Mesenchymal stem cell (in vitro differentiated cells and primary cell): Measurements from ENCODE around the gene CDR2.

Source experiments
- DNase-seq: peaks from one replicate; pipeline ENCODE4 v3.0.0-alpha.2; 2013
- H2AFZ ChIP-seq: one replicate; pipeline ENCODE4 v1.6.1; 2013; ENCODE audit warnings: low read depth, mild to moderate bottlenecking, control low read depth, inconsistent platforms, low read length, moderate library complexity
- H2AK5ac ChIP-seq: 2 replicates; pipeline ENCODE4 v1.6.1; 2013; ENCODE audit warnings: low read length, moderate library complexity, mild to moderate bottlenecking, inconsistent platforms; ENCODE audit not compliant: severe bottlenecking
- H2BK120ac ChIP-seq: one replicate; pipeline ENCODE4 v1.6.1; 2013; ENCODE audit warnings: low read depth, mild to moderate bottlenecking, inconsistent platforms, low read length, moderate library complexity
- H2BK12ac ChIP-seq, 2 experiments: one replicate each; pipeline ENCODE4 v1.6.1; 2013; ENCODE audit warnings: inconsistent platforms in 2 of 2, low read length in 2 of 2, mild to moderate bottlenecking in 2 of 2, moderate library complexity in 2 of 2, control low read depth in 1 of 2
- H2BK15ac ChIP-seq: one replicate; pipeline ENCODE4 v1.6.1; 2013; ENCODE audit warnings: mild to moderate bottlenecking, low read depth, inconsistent platforms; ENCODE audit not compliant: poor library complexity, severe bottlenecking
- H2BK5ac ChIP-seq: 2 replicates; pipeline ENCODE4 v1.6.1; 2013; ENCODE audit warnings: low read depth, mild to moderate bottlenecking, low read length, control low read depth, inconsistent platforms; ENCODE audit not compliant: poor library complexity, severe bottlenecking
- H3K14ac ChIP-seq, 2 experiments: one replicate each; pipeline ENCODE4 v1.6.1; 2013; ENCODE audit warnings: inconsistent platforms in 2 of 2, low read length in 2 of 2, control low read depth in 1 of 2, mild to moderate bottlenecking in 1 of 2, moderate library complexity in 1 of 2
- H3K18ac ChIP-seq, 2 experiments: one replicate each; pipeline ENCODE4 v1.6.1; 2013; ENCODE audit warnings: inconsistent platforms in 2 of 2, low read length in 2 of 2, control low read depth in 1 of 2, low read depth in 1 of 2, mild to moderate bottlenecking in 1 of 2
- H3K23ac ChIP-seq, 2 experiments: one replicate each; pipeline ENCODE4 v1.6.1; 2013; ENCODE audit warnings: inconsistent platforms in 2 of 2, low read length in 2 of 2, mild to moderate bottlenecking in 2 of 2, moderate library complexity in 2 of 2, control low read depth in 1 of 2
- H3K27ac ChIP-seq: 2 replicates; pipeline ENCODE4 v1.5.1; 2013; ENCODE audit warnings: mild to moderate bottlenecking, moderate library complexity, low read length, control low read depth, inconsistent platforms; ENCODE audit not compliant: poor library complexity, severe bottlenecking
- H3K27me3 ChIP-seq, 2 experiments: 2 replicates each; pipeline versions ENCODE4 v1.6.1 to v1.7.0; 2013; ENCODE audit warnings: low read length in 2 of 2, mild to moderate bottlenecking in 2 of 2, moderate library complexity in 2 of 2, control low read depth in 1 of 2, inconsistent platforms in 1 of 2; ENCODE audit not compliant: control insufficient read depth in 1 of 2, insufficient read depth in 1 of 2
- H3K36me3 ChIP-seq, 2 experiments: 2 replicates each; pipeline versions ENCODE4 v1.6.1 to v1.7.0; 2013; ENCODE audit warnings: low read length in 2 of 2, control low read depth in 1 of 2, inconsistent platforms in 1 of 2, low read depth in 1 of 2, mild to moderate bottlenecking in 1 of 2; ENCODE audit not compliant: insufficient read depth in 2 of 2, control insufficient read depth in 1 of 2
- H3K4ac ChIP-seq, 2 experiments: one replicate each; pipeline ENCODE4 v1.6.1; 2013; ENCODE audit warnings: inconsistent platforms in 2 of 2, low read length in 2 of 2, mild to moderate bottlenecking in 2 of 2, moderate library complexity in 2 of 2, control low read depth in 1 of 2, low read depth in 1 of 2
- H3K4me1 ChIP-seq: 2 replicates; pipeline ENCODE4 v1.6.1; 2013; ENCODE audit warnings: low read depth, low read length, control low read depth; ENCODE audit not compliant: control insufficient read depth, insufficient read depth
- H3K4me2 ChIP-seq: 2 replicates; pipeline ENCODE4 v1.6.1; 2013; ENCODE audit warnings: low read length, mild to moderate bottlenecking, inconsistent platforms; ENCODE audit not compliant: poor library complexity, severe bottlenecking
- H3K4me3 ChIP-seq, 2 experiments: 2 replicates each; pipeline versions ENCODE4 v1.5.1 to v1.7.0; 2013; ENCODE audit warnings: low read length in 2 of 2, mild to moderate bottlenecking in 2 of 2, control low read depth in 1 of 2, low read depth in 1 of 2; ENCODE audit not compliant: insufficient read depth in 1 of 2
- H3K79me1 ChIP-seq: replicated peaks from 2 replicates; pipeline ENCODE4 v1.6.1; 2013; ENCODE audit warnings: mild to moderate bottlenecking, control low read depth, low read length, inconsistent platforms; ENCODE audit not compliant: poor library complexity, severe bottlenecking
- H3K9ac ChIP-seq: 2 replicates; pipeline ENCODE4 v1.7.0; 2013; ENCODE audit warnings: mild to moderate bottlenecking, low read length, moderate library complexity
- H3K9me3 ChIP-seq: 2 replicates; pipeline ENCODE4 v1.7.0; 2013; ENCODE audit warnings: mild to moderate bottlenecking, low read length; ENCODE audit not compliant: control insufficient read depth
- H4K8ac ChIP-seq: one replicate; pipeline ENCODE4 v1.6.1; 2013; ENCODE audit warnings: inconsistent platforms, mild to moderate bottlenecking, low read length, moderate library complexity
- H4K91ac ChIP-seq: one replicate; pipeline ENCODE4 v1.6.1; 2013; ENCODE audit warnings: mild to moderate bottlenecking, low read length, inconsistent platforms
- WGBS: methylation state at CpG from one replicate; pipeline ENCODE4 v1.1.7; 2013; ENCODE audit warnings: mixed read lengths; 5-methylcytosine and 5-hydroxymethylcytosine counted together

Gene CDR2

GRCh38 chr16:22388101-22388644 is 13.8 kb upstream of the CDR2 start:
- DNase-seq: no peak
- H4K8ac ChIP-seq: no peak overlapping the region
- H3K9ac ChIP-seq: no peak overlapping the region
- no peak overlapping the region for H2BK120ac ChIP-seq
- no peak overlapping the region for H3K23ac ChIP-seq
- H3K4ac ChIP-seq: no peak overlapping the region
- H2AK5ac ChIP-seq: no peak overlapping the region
- H2BK5ac ChIP-seq: no peak overlapping the region
- H3K27ac ChIP-seq: no peak overlapping the region
- H3K27me3 ChIP-seq: no peaks in the 10 kb centered on the region
- no peak overlapping the region for H3K4me3 ChIP-seq
- 100% methylated on average over 2 of the region's 3 CpGs for WGBS
- H3K4me1 ChIP-seq: no peaks in the 10 kb centered on the region
- H3K4me2 ChIP-seq: no peak overlapping the region
- no peak overlapping the region for H2AFZ ChIP-seq
- H3K18ac ChIP-seq: no peak overlapping the region
- no peak overlapping the region for H4K91ac ChIP-seq
- H3K79me1 ChIP-seq: no peaks in the 10 kb centered on the region
- H3K36me3 ChIP-seq: no peaks in the 10 kb centered on the region
- H2BK15ac ChIP-seq: no peak overlapping the region
- no peak overlapping the region for H3K14ac ChIP-seq
- no peaks in the 10 kb centered on the region for H3K9me3 ChIP-seq
- no peak overlapping the region for H2BK12ac ChIP-seq

DNA sequence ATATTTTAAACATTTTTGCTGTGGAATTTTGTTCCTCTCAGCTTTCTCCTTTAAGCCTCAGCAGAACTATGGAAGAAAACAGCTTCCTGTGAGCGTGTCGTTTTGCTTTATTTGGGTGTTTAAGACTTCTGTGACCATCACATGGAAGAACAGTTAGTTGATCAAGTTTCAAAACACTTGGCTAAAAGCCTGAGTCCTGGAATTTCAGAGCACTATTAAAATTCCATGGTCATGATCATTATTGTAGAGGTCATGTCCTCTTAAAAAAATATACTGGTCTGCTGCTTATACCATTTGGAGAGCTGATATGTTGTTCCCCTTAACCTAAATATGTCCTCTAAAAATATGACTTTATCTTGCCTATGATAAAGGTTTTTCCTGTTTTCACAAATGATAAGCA is 12.6 kb upstream of the CDR2 start:
- Histone ChIP-seq H3K14ac (no peak overlapping the region), H3K36me3 (no peaks in the 10 kb centered on the region), H2BK5ac (no peak overlapping the region), H3K79me1 (no peaks in the 10 kb centered on the region), H3K23ac (no peak overlapping the region), H4K91ac (no peak overlapping the region), H3K9me3 (no peaks in the 10 kb centered on the region), H2AK5ac (no peak overlapping the region), H2BK120ac (no peak overlapping the region), H3K18ac (no peak overlapping the region), H2AFZ (no peak overlapping the region), H3K27me3 (no peaks in the 10 kb centered on the region), H4K8ac (no peak overlapping the region), H3K27ac (no peak overlapping the region), H2BK15ac (no peak overlapping the region), H3K4me2 (no peak overlapping the region), H3K4me3 (no peak overlapping the region), H3K4me1 (no peaks in the 10 kb centered on the region), H2BK12ac (no peak overlapping the region), H3K9ac (peak overlapping the region; percentile 54), H3K4ac (no peak overlapping the region)
- peak; percentile 82 for DNase-seq
- WGBS: 39% methylated on average over 2 of the region's 2 CpGs

DNA sequence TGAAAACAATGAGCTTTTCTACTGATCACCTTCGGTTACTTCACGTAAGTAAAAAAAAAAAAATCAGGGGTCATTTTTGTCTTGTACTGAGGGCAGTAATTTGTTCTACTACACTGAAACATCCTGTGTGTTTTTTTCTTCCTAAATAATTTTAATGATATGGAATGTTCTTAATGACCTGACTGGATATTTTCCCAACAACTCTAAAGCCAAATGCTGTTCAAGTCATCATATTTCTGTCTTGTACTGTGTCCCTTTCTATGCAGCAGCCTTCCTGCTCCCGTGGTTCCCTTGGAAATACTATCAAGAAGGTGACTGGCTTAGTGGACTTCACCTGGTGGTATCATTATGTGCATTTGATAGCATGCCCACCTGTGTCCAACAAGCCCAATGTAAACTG is 10.8 kb upstream of the CDR2 start:
- WGBS: 61% methylated on average over 1 of the region's 3 CpGs
- Histone ChIP-seq H3K4me1 (no peaks in the 10 kb centered on the region), H4K91ac (no peak overlapping the region), H3K4me3 (no peak overlapping the region), H3K9ac (no peak overlapping the region), H2BK120ac (no peak overlapping the region), H3K4me2 (no peak overlapping the region), H3K79me1 (no peaks in the 10 kb centered on the region), H3K9me3 (no peaks in the 10 kb centered on the region), H3K27me3 (no peaks in the 10 kb centered on the region), H3K27ac (no peak overlapping the region), H3K36me3 (no peaks in the 10 kb centered on the region), H2BK12ac (no peak overlapping the region), H3K23ac (no peak overlapping the region), H3K18ac (no peak overlapping the region), H2BK5ac (no peak overlapping the region), H2AFZ (no peak overlapping the region), H2AK5ac (no peak overlapping the region), H3K14ac (no peak overlapping the region), H3K4ac (no peak overlapping the region), H2BK15ac (no peak overlapping the region), H4K8ac (no peak overlapping the region)
- no peak for DNase-seq

GRCh38 chr16:22383827-22384226 is 9.4 kb upstream of the CDR2 start:
- no peaks in the 10 kb centered on the region for H3K27me3 ChIP-seq
- no peak overlapping the region for H2BK15ac ChIP-seq
- WGBS: 95% methylated on average over 3 of the region's 3 CpGs
- no peak overlapping the region for H3K14ac ChIP-seq
- no peak overlapping the region for H2BK120ac ChIP-seq
- H2BK12ac ChIP-seq: no peak overlapping the region
- DNase-seq: no peak
- no peak overlapping the region for H3K27ac ChIP-seq
- no peak overlapping the region for H3K23ac ChIP-seq
- no peak overlapping the region for H2BK5ac ChIP-seq
- H3K9ac ChIP-seq: no peak overlapping the region
- H3K9me3 ChIP-seq: no peaks in the 10 kb centered on the region
- H3K4me2 ChIP-seq: no peak overlapping the region
- no peak overlapping the region for H3K4me3 ChIP-seq
- H3K36me3 ChIP-seq: no peaks in the 10 kb centered on the region
- H4K8ac ChIP-seq: no peak overlapping the region
- no peak overlapping the region for H3K4ac ChIP-seq
- H4K91ac ChIP-seq: no peak overlapping the region
- H3K79me1 ChIP-seq: no peaks in the 10 kb centered on the region
- H3K18ac ChIP-seq: no peak overlapping the region
- no peak overlapping the region for H2AFZ ChIP-seq
- no peak overlapping the region for H2AK5ac ChIP-seq
- H3K4me1 ChIP-seq: no peaks in the 10 kb centered on the region
